ENCODE results near the gene TRIM71.
"Not testable (repeated sequence)": the region's sequence is repeated elsewhere in the genome, so short reads cannot be mapped to it uniquely, and the experiment has no call there.

GRCh38 chr3:32945598-32945997 is 127.8 kb downstream of the TRIM71 start:
- not testable (repeated sequence) for TF ChIP-seq CTCF (IDR thresholded peaks at IDR 0.05 in 2 of 3, conservative IDR thresholded peaks at IDR 0.05 in 1 of 3; ENCODE audit: borderline replicate concordance in 1 of 3, insufficient read depth in 1 of 3, low read depth in 2 of 3, low read length in 2 of 3); ZNF274 (IDR thresholded peaks at IDR 0.05; ENCODE audit: low read depth, low read length); POLR2A (IDR thresholded peaks at IDR 0.05; ENCODE audit: borderline replicate concordance, extremely low read depth, insufficient read depth, insufficient read length); YY1 (IDR thresholded peaks at IDR 0.05; ENCODE audit: extremely low read depth, insufficient replicate concordance, low read depth, low read length); SP1 (IDR thresholded peaks at IDR 0.05; ENCODE audit: low read depth); JUND (IDR thresholded peaks at IDR 0.05); CEBPB (IDR thresholded peaks at IDR 0.05; ENCODE audit: low read depth); MAX (IDR thresholded peaks at IDR 0.05); TCF7L2 (IDR thresholded peaks at IDR 0.05; ENCODE audit: borderline replicate concordance, extremely low read depth, insufficient read depth, insufficient read length); ATF3 (IDR thresholded peaks at IDR 0.05); REST (IDR thresholded peaks at IDR 0.05; ENCODE audit: low read depth)

Measured in HCT116 (cell line).